ENCODE results near the gene GOLT1B. TPM values are rescaled to one million over a fixed set of nuclear protein-coding genes. Genes with fewer than 3 reads are reported as not detected.

The GOLT1B gene
- total RNA-seq, 1 donor from 2014 or later, result 67.1 TPM

GRCh38 chr12:21507849-21508248 lies 6.3 kb downstream of the GOLT1B start:
- Histone ChIP-seq H3K27me3 (ENCODE audit: control insufficient read depth, insufficient read depth, low read length) (no peaks in the 10 kb centered on the region), H3K36me3 (ENCODE audit: control insufficient read depth, insufficient read depth, low read length) (peaks cover 7% of the 10 kb centered on the region), H3K4me3 (ENCODE audit: low read depth, low read length) (no peak overlapping the region)
- FAIRE-seq, result no peak
- TF ChIP-seq, protein P1, sequence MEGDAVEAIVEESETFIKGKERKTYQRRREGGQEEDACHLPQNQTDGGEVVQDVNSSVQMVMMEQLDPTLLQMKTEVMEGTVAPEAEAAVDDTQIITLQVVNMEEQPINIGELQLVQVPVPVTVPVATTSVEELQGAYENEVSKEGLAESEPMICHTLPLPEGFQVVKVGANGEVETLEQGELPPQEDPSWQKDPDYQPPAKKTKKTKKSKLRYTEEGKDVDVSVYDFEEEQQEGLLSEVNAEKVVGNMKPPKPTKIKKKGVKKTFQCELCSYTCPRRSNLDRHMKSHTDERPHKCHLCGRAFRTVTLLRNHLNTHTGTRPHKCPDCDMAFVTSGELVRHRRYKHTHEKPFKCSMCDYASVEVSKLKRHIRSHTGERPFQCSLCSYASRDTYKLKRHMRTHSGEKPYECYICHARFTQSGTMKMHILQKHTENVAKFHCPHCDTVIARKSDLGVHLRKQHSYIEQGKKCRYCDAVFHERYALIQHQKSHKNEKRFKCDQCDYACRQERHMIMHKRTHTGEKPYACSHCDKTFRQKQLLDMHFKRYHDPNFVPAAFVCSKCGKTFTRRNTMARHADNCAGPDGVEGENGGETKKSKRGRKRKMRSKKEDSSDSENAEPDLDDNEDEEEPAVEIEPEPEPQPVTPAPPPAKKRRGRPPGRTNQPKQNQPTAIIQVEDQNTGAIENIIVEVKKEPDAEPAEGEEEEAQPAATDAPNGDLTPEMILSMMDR (IDR thresholded peaks at IDR 0.05; ENCODE audit: insufficient read depth, low read length, severe bottlenecking), result no peak
- no peak for DNase-seq (ENCODE audit: low read depth)

DNA sequence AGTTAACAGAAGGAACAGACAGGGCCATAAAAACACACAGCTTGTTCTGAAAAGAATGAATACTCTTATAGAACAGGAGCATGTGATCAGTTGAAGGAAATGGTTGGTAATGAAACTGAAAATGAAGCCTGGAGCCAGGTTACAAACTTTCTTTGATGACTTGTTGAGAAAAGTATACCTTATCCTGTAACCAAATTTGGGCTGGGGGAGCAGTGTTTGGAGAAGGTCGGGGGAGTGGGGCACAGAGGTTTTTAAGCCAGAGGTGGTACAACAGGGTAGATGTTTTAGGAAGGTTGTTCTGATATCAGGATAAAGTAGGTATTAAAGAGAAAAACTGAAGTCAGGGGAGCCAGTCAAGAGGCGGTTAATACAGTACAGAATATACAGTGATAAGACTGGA lies 8.2 kb downstream of the GOLT1B start:
- H3K4me3 ChIP-seq (ENCODE audit: low read depth, low read length), result no peak overlapping the region
- H3K36me3 ChIP-seq (ENCODE audit: control insufficient read depth, insufficient read depth, low read length), result peaks cover 8% of the 10 kb centered on the region
- DNase-seq (ENCODE audit: low read depth), result no peak

DNA sequence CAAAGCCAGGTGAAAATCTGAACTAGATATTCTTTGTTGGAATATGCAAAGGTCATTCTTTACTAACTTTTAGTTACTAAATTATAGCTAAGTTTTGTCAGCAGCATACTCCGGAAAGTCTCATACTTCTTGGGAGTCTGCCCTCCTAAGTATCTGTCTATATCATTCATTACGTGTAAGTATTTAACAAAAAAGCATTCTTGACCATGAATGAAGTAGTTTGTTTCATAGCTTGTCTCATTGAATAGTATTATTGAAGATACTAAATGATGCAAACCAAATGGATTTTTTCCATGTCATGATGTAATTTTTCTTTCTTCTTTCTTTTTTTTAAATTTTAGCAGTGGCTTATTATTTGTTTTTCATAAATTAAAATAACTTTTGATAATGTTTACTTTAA lies 14.7 kb downstream of the GOLT1B start:
- TF ChIP-seq, protein P1 (IDR thresholded peaks at IDR 0.05; ENCODE audit: insufficient read depth, low read length, severe bottlenecking), result no peak
- Histone ChIP-seq H3K27me3 (ENCODE audit: control insufficient read depth, insufficient read depth, low read length) (no peaks in the 10 kb centered on the region), H3K4me3 (ENCODE audit: low read depth, low read length) (no peak overlapping the region), H3K36me3 (ENCODE audit: control insufficient read depth, insufficient read depth, low read length) (peaks cover 7% of the 10 kb centered on the region)
- FAIRE-seq (no peak), DNase-seq (ENCODE audit: low read depth) (no peak)

More for the DNA sequence above, 8.2 kb downstream of the GOLT1B start:
- no peak for FAIRE-seq
- no peaks in the 10 kb centered on the region for H3K27me3 ChIP-seq (ENCODE audit: control insufficient read depth, insufficient read depth, low read length)
- TF ChIP-seq, protein P1 (IDR thresholded peaks at IDR 0.05; ENCODE audit: insufficient read depth, low read length, severe bottlenecking), result no peak

DNA sequence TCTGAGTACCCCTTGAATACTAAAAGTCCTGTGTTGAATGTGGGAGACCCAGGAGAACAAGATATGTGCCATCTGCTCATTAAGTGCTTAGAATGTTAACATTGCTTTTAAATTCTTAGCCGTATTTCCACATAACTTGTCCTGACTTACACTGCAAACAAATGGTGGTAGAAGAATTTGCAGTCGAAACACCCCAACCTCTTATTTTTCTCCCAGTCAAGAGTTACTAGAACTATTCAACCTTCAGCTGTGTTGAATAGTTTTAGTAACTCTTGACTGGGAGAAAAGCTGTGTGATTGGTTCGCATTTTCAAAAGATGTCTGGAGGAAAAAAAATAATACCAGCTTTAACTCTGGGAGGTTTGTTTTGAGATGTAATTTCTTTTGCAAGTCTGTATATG lies 16.9 kb downstream of the GOLT1B start:
- Histone ChIP-seq H3K36me3 (ENCODE audit: control insufficient read depth, insufficient read depth, low read length) (peaks cover 4% of the 10 kb centered on the region), H3K4me3 (ENCODE audit: low read depth, low read length) (no peak overlapping the region), H3K27me3 (ENCODE audit: control insufficient read depth, insufficient read depth, low read length) (no peaks in the 10 kb centered on the region)
- no peak for FAIRE-seq
- TF ChIP-seq, protein P1 (IDR thresholded peaks at IDR 0.05; ENCODE audit: insufficient read depth, low read length, severe bottlenecking), result no peak
- no peak for DNase-seq (ENCODE audit: low read depth)

- no peaks in the 10 kb centered on the region for H3K27me3 ChIP-seq (ENCODE audit: control insufficient read depth, insufficient read depth, low read length)
Observed at GRCh38 chr12:21521541-21521940, 20.0 kb downstream of the GOLT1B start.

DNA sequence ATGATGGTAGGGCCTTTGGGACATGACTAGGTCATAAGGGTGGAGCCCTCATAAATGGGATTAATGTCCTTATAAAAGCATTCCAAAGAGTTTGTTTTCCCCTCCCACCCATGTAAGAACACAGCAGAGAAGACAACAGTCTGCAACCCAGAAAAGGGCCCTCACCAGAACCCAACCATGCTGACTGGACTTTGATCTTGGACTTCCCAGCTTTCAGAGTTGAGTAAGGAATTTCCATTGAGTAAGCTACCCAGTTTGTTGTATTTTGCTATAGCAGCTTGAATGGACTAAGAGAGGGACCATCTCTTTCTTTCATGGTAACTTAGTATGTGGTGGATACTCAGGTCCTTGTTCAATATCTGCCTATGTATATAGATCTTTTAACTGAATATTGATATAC lies 21.6 kb downstream of the GOLT1B start:
- no peak for FAIRE-seq
- no peak overlapping the region for H3K4me3 ChIP-seq (ENCODE audit: low read depth, low read length)
- DNase-seq (ENCODE audit: low read depth), result no peak

More at GRCh38 chr12:21521541-21521940, 20.0 kb downstream of the GOLT1B start:
- Histone ChIP-seq H3K36me3 (ENCODE audit: control insufficient read depth, insufficient read depth, low read length) (no peaks in the 10 kb centered on the region), H3K4me3 (ENCODE audit: low read depth, low read length) (no peak overlapping the region)
- TF ChIP-seq, protein P1 (IDR thresholded peaks at IDR 0.05; ENCODE audit: insufficient read depth, low read length, severe bottlenecking), result no peak
- FAIRE-seq (no peak), DNase-seq (ENCODE audit: low read depth) (no peak)

More for the DNA sequence above, 21.6 kb downstream of the GOLT1B start:
- TF ChIP-seq, protein P1 (IDR thresholded peaks at IDR 0.05; ENCODE audit: insufficient read depth, low read length, severe bottlenecking), result no peak
- no peaks in the 10 kb centered on the region for H3K27me3 ChIP-seq (ENCODE audit: control insufficient read depth, insufficient read depth, low read length)
- no peaks in the 10 kb centered on the region for H3K36me3 ChIP-seq (ENCODE audit: control insufficient read depth, insufficient read depth, low read length)
